Endothelial cell of umbilical vein (primary cell): ENCODE measurements around the gene OR2G6. TPM values are rescaled to one million over a fixed set of nuclear protein-coding genes. Genes with fewer than 3 reads are reported as not detected.
"Not testable (repeated sequence)": the region's sequence is repeated elsewhere in the genome, so short reads cannot be mapped to it uniquely, and the experiment has no call there.

Experiments
- BruUV-seq: library from RNA; stranded (reverse); fragments of 400-500 nt; replicated peaks from 2 replicates; lab custom pipeline; 2021; lab: Mats Ljungman, UMichigan
- CTCF ChIA-PET: fragments of 300-600, 350-600 bp; sonication (Branson Sonifier 250); formaldehyde crosslinking; loops from one replicate; lab custom pipeline; 2021; ENCODE audit warnings: antibody characterized with exemption, inconsistent platforms; lab: Charles Lee
- POLR2A ChIA-PET: fragments of 300-600, 350-600 bp; sonication (Branson Sonifier 250); formaldehyde crosslinking; loops from one replicate; lab custom pipeline; 2021; ENCODE audit warnings: antibody characterized with exemption, inconsistent platforms; lab: Charles Lee
- DNase-seq: peaks from one replicate; pipeline ENCODE4 v3.0.0-alpha.2; 2011; ENCODE audit warnings: low read depth, low spot score
- FAIRE-seq: peaks from 2 replicates; lab custom pipeline; 2011; peaks lifted over from hg19 to GRCh38; lab: Jason Lieb, UNC
- H2AFZ ChIP-seq: 2 replicates; pipeline ENCODE4 v1.6.0; 2012; ENCODE audit warnings: low read depth, low read length, control low read depth, inconsistent platforms
- H3K27ac ChIP-seq: 2 replicates; pipeline ENCODE4 v1.5.1; 2011; ENCODE audit warnings: low read depth, mild to moderate bottlenecking, control low read depth, low read length, moderate library complexity; ENCODE audit not compliant: insufficient read depth
- H3K27me3 ChIP-seq, 2 experiments: 2 replicates each; pipeline versions ENCODE4 v1.6.0 to v1.6.1; 2011; ENCODE audit warnings: low read length in 2 of 2, mixed read lengths in 1 of 2; ENCODE audit not compliant: control insufficient read depth in 2 of 2, insufficient read depth in 2 of 2
- H3K36me3 ChIP-seq, 2 experiments: 2 replicates in 1 of 2; 3 replicates in 1 of 2; pipeline ENCODE4 v1.5.1; 2011; ENCODE audit warnings: low read length in 2 of 2, mild to moderate bottlenecking in 1 of 2, moderate library complexity in 1 of 2; ENCODE audit not compliant: control insufficient read depth in 2 of 2, insufficient read depth in 2 of 2; ENCODE audit errors: extremely low read depth in 1 of 2
- H3K4me1 ChIP-seq: 3 replicates; pipeline ENCODE4 v1.5.1; 2011; ENCODE audit warnings: mild to moderate bottlenecking, low read length; ENCODE audit not compliant: control insufficient read depth, insufficient read depth; ENCODE audit errors: extremely low read depth
- H3K4me2 ChIP-seq: 2 replicates; pipeline ENCODE4 v1.6.1; 2011; ENCODE audit warnings: low read length, control low read depth, mixed read lengths; ENCODE audit not compliant: insufficient read depth
- H3K4me3 ChIP-seq, 3 experiments: fragments of 200-600 bp in 1 of 3; sonication (generic), shearing (Covaris generic) in 1 of 3; replicated peaks in 1 of 3; 2 replicates each; pipeline ENCODE4 v1.5.1; 2011 to 2016; ENCODE audit warnings: control low read depth in 3 of 3, low read length in 3 of 3, mild to moderate bottlenecking in 2 of 3, inconsistent platforms in 1 of 3, low read depth in 1 of 3, moderate library complexity in 1 of 3; ENCODE audit not compliant: insufficient read depth in 1 of 3
- H3K79me2 ChIP-seq: 2 replicates; pipeline ENCODE4 v1.6.0; 2012; ENCODE audit warnings: low read length, inconsistent platforms; ENCODE audit not compliant: control insufficient read depth, insufficient read depth
- H3K9ac ChIP-seq: replicated peaks from 2 replicates; pipeline ENCODE3; 2011; ENCODE audit warnings: low read length, control low read depth; ENCODE audit not compliant: insufficient read depth; ENCODE audit errors: extremely low read depth
- H3K9me1 ChIP-seq: replicated peaks from 3 replicates; pipeline ENCODE4 v1.6.0; 2011; ENCODE audit warnings: mild to moderate bottlenecking, low read length; ENCODE audit not compliant: control insufficient read depth, insufficient read depth; ENCODE audit errors: extremely low read depth
- H3K9me3 ChIP-seq: replicated peaks from 2 replicates; pipeline ENCODE4 v1.5.1; 2012; ENCODE audit warnings: low read length, inconsistent platforms; ENCODE audit not compliant: control insufficient read depth, insufficient read depth
- H4K20me1 ChIP-seq: replicated peaks from 2 replicates; pipeline ENCODE3; 2011; ENCODE audit warnings: mild to moderate bottlenecking, low read length; ENCODE audit not compliant: control insufficient read depth, insufficient read depth; ENCODE audit errors: extremely low read depth
- dilution Hi-C: fragments of 300-500 bp; cut with MboI; formaldehyde crosslinking; loops from one replicate; pipeline ENCODE4 v1.15.0; 2019; ENCODE audit warnings: low sequenced_read_pairs; ENCODE audit not compliant: extremely low pct_ligation_motif_present
- intact Hi-C: fragments of 100-400 bp; cut with micrococcal nuclease; formaldehyde crosslinking; loops from one replicate; pipeline ENCODE4 v1.10.0; 2022
- polyA plus RNA-seq, 4 experiments: library from polyadenylated mRNA; depleted of rRNA in 3 of 4; stranded (reverse) in 3 of 4; unstranded in 1 of 4; fragments of >200 nt; gene quantifications; 2 replicates each; pipeline versions ENCODE4 v1.2.1 to v1.2.3, GENCODE V29; 2011 to 2012; ENCODE audit warnings: missing spikeins in 1 of 4
- total RNA-seq: library from RNA; stranded (reverse); gene quantifications from 2 replicates; pipeline ENCODE4 v1.2.3, GENCODE V29; 2021

OR2G6 gene
- total and polyA plus RNA-seq, 2 donors (not counting 3 experiments of a cell fraction or from before 2014, with no cell fraction given) = not detected

DNA sequence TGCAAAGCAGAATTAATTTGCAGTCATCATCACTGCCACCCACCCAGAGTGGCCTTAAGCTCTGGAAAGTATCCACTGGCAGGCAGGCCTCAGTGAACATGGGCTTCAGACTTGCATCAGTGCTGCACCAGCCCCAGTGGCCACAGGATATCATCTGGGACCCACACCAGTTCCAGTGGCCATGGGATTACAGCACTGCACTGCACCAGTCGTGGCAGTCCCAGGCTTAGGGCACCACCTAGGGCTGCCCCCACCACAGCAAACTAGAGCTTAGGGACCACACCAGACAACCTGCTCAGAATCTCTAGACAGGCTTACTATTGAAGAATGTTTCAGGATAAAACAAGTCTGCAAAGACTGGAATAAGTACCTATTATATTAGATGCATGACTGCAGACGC, 39.5 kb downstream of the OR2G6 start:
- H3K9me3 ChIP-seq, H3K4me3 ChIP-seq, FAIRE-seq, intact Hi-C loops, H3K4me1 ChIP-seq, dilution Hi-C loops, BruUV-seq, H3K9ac ChIP-seq, H3K27ac ChIP-seq, H4K20me1 ChIP-seq, H3K27me3 ChIP-seq, H3K79me2 ChIP-seq, DNase-seq, H3K36me3 ChIP-seq, H3K9me1 ChIP-seq, H3K4me2 ChIP-seq, POLR2A ChIA-PET, H2AFZ ChIP-seq, CTCF ChIA-PET: not testable (repeated sequence)

DNA sequence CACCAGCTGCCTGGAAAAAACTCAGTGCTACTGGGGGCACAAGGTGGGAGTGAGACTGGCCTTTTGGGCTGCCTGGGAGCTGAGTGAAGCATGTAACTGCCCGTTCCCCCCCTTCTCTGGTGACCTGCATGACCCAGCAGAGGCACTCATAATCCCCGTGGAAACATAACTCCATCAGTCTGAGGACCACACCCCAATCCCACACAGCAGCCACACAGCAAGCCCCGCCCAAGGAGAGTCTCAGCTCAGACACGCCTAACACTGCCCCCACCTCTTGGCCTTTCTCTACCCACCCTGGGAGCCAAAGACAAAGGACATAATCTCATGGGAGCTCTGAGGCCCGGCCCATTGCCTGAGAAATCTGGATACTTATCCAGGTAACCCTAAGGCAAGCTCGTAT, 43.2 kb downstream of the OR2G6 start:
- dilution Hi-C loops, H4K20me1 ChIP-seq, POLR2A ChIA-PET, CTCF ChIA-PET, intact Hi-C loops, FAIRE-seq, H3K27ac ChIP-seq, BruUV-seq, DNase-seq, H2AFZ ChIP-seq, H3K79me2 ChIP-seq, H3K9ac ChIP-seq, H3K9me3 ChIP-seq, H3K36me3 ChIP-seq, H3K4me1 ChIP-seq, H3K9me1 ChIP-seq, H3K4me2 ChIP-seq, H3K27me3 ChIP-seq, H3K4me3 ChIP-seq: not testable (repeated sequence)

DNA sequence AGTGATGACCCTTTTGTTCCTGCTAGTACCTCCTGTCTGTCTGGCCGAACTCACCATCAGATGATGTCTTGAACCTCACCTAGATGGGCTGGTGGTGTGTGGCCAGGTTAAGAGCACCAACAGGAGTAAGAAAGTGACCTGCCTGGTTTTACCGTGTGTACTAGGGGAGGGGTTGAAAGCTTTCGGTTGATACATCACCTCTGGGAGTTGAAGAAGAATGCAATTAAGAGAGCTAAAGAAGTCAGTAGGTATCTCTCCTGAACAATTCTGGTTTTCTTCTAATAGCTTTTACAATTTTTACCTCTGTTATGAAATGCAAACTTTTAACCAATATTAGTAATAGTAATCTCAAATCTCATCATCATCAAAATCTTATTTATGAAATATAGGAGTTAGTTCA, 54.8 kb downstream of the OR2G6 start, which contains the start of gene OR2T29:
Gene OR2T29 (minus strand): TSS at position 101 of the 400 bp plus-strand sequence. CDS start 3,281 bp downstream, outside the sequence.
- intact Hi-C loops, H3K9me3 ChIP-seq, H3K9ac ChIP-seq, H2AFZ ChIP-seq, FAIRE-seq, H3K27me3 ChIP-seq, DNase-seq, H3K4me2 ChIP-seq, H3K4me3 ChIP-seq, POLR2A ChIA-PET, BruUV-seq, H3K9me1 ChIP-seq, H4K20me1 ChIP-seq, H3K4me1 ChIP-seq, H3K36me3 ChIP-seq, H3K27ac ChIP-seq, H3K79me2 ChIP-seq, dilution Hi-C loops, CTCF ChIA-PET: not testable (repeated sequence)

DNA sequence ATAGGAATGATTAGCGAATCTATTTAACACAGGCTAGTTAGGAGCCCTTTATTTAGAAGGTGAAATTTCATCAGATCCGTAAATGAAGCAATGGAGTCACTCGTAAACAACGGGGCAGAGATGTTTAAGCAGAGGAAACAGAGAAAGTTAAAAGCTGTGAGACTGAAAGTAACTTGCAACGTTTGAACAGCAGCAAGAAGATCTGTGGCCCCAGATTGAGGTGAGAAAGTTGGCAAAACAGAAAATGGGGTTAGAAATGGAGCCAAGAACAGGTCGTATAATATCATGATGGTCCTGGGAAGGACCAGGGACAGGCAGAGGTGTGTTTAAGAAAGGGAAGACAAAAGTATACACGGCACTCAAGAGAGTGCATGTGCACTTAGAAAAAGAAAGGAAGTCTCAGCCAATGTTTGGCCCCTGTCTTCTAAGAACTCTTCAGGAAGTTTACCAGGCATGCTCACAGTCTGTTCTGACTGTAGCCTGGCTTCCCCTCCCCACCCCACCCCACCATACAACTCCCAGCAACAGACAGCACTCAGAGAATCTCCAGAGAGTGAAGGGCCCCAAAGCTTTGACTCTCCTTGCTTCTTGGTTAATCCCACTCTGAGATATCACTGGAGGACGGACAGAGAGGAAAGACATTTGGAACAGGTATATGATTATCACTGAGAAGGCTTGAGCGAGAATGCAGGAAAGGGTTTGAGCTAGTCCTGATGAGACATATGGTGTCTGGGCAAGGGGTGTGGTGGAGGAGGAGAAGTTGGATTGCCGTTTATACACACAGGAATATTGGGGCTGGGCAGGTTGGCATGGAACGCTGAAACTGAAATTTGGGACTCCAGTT, 57.9 kb downstream of the OR2G6 start:
- POLR2A ChIA-PET, H3K4me1 ChIP-seq, H3K9ac ChIP-seq, H3K9me3 ChIP-seq, H3K27ac ChIP-seq, DNase-seq, H2AFZ ChIP-seq, H3K27me3 ChIP-seq, CTCF ChIA-PET, H3K79me2 ChIP-seq, H4K20me1 ChIP-seq, H3K9me1 ChIP-seq, BruUV-seq, H3K36me3 ChIP-seq, H3K4me2 ChIP-seq, dilution Hi-C loops, H3K4me3 ChIP-seq, intact Hi-C loops, FAIRE-seq: not testable (repeated sequence)
